K562 (cell line): ENCODE results near the gene SULT2B1. TPM values are rescaled to one million over a fixed set of nuclear protein-coding genes. Genes with fewer than 3 reads are reported as not detected.

Experiments
- ARID3A ChIP-seq: IDR thresholded peaks from 2 replicates; pipeline ENCODE4 v1.6.1; 2012; ENCODE audit warnings: low read depth, low read length, improper control_type of control experiment, borderline replicate concordance
- ELK1 ChIP-seq: sonication (generic); formaldehyde crosslinking; IDR thresholded peaks from 2 replicates; pipeline ENCODE4 v1.8.1; 2022; ENCODE audit warnings: missing genetic modification reagents
- ESRRA ChIP-seq: fragments of 450-650 bp; IDR thresholded peaks from 2 replicates; pipeline ENCODE4 v1.6.1; 2014; ENCODE audit warnings: low read depth, mild to moderate bottlenecking, moderate library complexity, borderline replicate concordance
- FOS ChIP-seq: IDR thresholded peaks from 3 replicates; pipeline ENCODE4 v1.6.1; 2011; ENCODE audit not compliant: insufficient read length; ENCODE audit errors: extremely low read depth
- HCFC1 ChIP-seq: IDR thresholded peaks from 2 replicates; pipeline ENCODE4 v1.6.1; 2012; ENCODE audit warnings: low read depth, low read length, improper control_type of control experiment
- KDM5B ChIP-seq: fragments of 200-600 bp; sonication (generic); IDR thresholded peaks from 2 replicates; pipeline ENCODE4 v1.6.1; 2012; ENCODE audit warnings: low read depth, mild to moderate bottlenecking, moderate library complexity, low read length, control low read depth, inconsistent platforms; ENCODE audit not compliant: insufficient replicate concordance
- NFYB ChIP-seq: IDR thresholded peaks from 2 replicates; pipeline ENCODE4 v1.6.1; 2011; ENCODE audit warnings: mild to moderate bottlenecking, moderate library complexity; ENCODE audit not compliant: insufficient read length; ENCODE audit errors: extremely low read depth
- TCF3 ChIP-seq: sonication (generic); formaldehyde crosslinking; IDR thresholded peaks from 2 replicates; pipeline ENCODE4 v1.4.0; 2020; ENCODE audit warnings: mild to moderate bottlenecking, missing genetic modification reagents
- TRIM25 ChIP-seq: fragments of 450-650 bp; IDR thresholded peaks from 2 replicates; pipeline ENCODE4 v1.7.0; 2016; ENCODE audit warnings: borderline replicate concordance
- XRCC3 ChIP-seq: fragments of 450-650 bp; IDR thresholded peaks from 2 replicates; pipeline ENCODE4 v1.6.1; 2017; ENCODE audit warnings: mild to moderate bottlenecking, moderate library complexity
- ZNF347 ChIP-seq: fragments of 450-650 bp; formaldehyde crosslinking; IDR thresholded peaks from 2 replicates; pipeline ENCODE4 v1.4.0; 2020; ENCODE audit warnings: low read depth, mild to moderate bottlenecking, moderate library complexity
- ZNF407 ChIP-seq: fragments of 450-650 bp; IDR thresholded peaks from 2 replicates; pipeline ENCODE4 v1.6.1; 2016; ENCODE audit warnings: low read depth
- ZNF668 ChIP-seq: fragments of 250-450 bp; sonication (Bioruptor Pico); IDR thresholded peaks from 2 replicates; pipeline ENCODE4 v1.8.0; 2022; ENCODE audit warnings: mild to moderate bottlenecking, inconsistent platforms
- polyA plus RNA-seq, 8 experiments: library from polyadenylated mRNA; depleted of rRNA in 4 of 8; stranded (reverse) in 5 of 8; unstranded in 3 of 8; fragments of >200 nt; fragmentation: Nextera tagmentation in 2 of 8; fragmentation: Illumina TruSeq in 1 of 8; extraction: Ambion mirVana in 2 of 8; extraction: Trizol in 1 of 8; gene quantifications; 2 replicates each; pipeline versions ENCODE4 v1.2.1 to v1.2.3, GENCODE V29; 2011 to 2014; ENCODE audit warnings: inconsistent platforms in 1 of 8, missing spikeins in 1 of 8
- total RNA-seq, 7 experiments: library from RNA; depleted of rRNA in 6 of 7; stranded (reverse); fragments of >200 nt in 6 of 7; fragmentation: Illumina TruSeq in 2 of 7; extraction: Trizol in 2 of 7; gene quantifications; 2 replicates each; pipeline versions ENCODE4 v1.2.1 to v1.2.3, GENCODE V29; 2011 to 2021; ENCODE audit warnings: low replicate concordance in 1 of 7

SULT2B1 gene
- total and polyA plus RNA-seq, 9 of the 15 experiments (the other 6 are each of a cell fraction or from before 2014, with no cell fraction given) = 0.09 to 0.62 (median 0.22) TPM; not detected in 2

- TF ChIP-seq TRIM25 = no peak
- TF ChIP-seq TCF3 = no peak
- no peak for TF ChIP-seq ELK1 (CRISPR knock-in tag)
- TF ChIP-seq ARID3A = no peak
- peak; percentile 60 for TF ChIP-seq HCFC1
- TF ChIP-seq ZNF668 = no peak
- TF ChIP-seq FOS = peak; percentile 88
- TF ChIP-seq KDM5B = no peak
- TF ChIP-seq ZNF347 (CRISPR knock-in tag) = no peak
- peak; percentile 87 for TF ChIP-seq NFYB
- TF ChIP-seq ESRRA = peak; percentile 42; the same call in 1 of the 2 replicates
- no peak for TF ChIP-seq XRCC3
- TF ChIP-seq ZNF407 = no peak
These were observed 85.5 kb downstream of the SULT2B1 start (continued) for GRCh38 chr19:48637449-48637947.
